ENCODE results near the gene SLC44A5. TPM values are rescaled to one million over a fixed set of nuclear protein-coding genes. Genes with fewer than 3 reads are reported as not detected.
"Not testable (repeated sequence)": the region's sequence is repeated elsewhere in the genome, so short reads cannot be mapped to it uniquely, and the experiment has no call there.

Gene SLC44A5
- total RNA-seq, 4 donors from 2014 or later: 1.1 to 17.7 (median 5.8) TPM

DNA sequence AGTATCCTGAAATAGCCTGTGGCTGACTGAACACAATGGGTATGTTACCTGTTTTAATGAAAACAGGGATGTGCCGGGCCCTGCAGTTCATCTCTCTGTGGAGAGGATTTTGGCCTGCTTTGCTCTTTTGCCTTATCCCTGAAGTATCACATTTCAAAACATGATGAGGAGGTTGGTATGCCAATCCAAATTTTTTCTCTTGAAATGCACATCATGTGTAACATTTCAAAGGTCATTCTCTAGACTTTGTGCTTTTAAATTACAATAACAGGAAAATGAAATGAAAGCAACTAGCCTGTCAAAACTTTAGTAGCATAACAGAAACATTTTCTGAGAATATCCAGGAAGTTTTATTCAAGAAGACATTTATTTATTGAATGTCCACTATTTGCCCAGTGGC is 118.9 kb downstream of the SLC44A5 start:
- H3K27ac ChIP-seq: no peak overlapping the region
- no peaks in the 10 kb centered on the region for H3K9me3 ChIP-seq
- H3K4me3 ChIP-seq: no peak overlapping the region
- no peak for DNase-seq (ENCODE audit: low spot score in 2 of 2)
- no peaks in the 10 kb centered on the region for H3K4me1 ChIP-seq
- TF ChIP-seq POLR2AphosphoS5 (IDR thresholded peaks at IDR 0.05) (no peak), POLR2A (IDR thresholded peaks at IDR 0.05) (no peak), EP300 (IDR thresholded peaks at IDR 0.05) (no peak), CTCF (IDR thresholded peaks at IDR 0.05) (no peak)
- WGBS: 23% methylated on average over 1 of the region's 1 CpG
- H3K36me3 ChIP-seq: no peaks in the 10 kb centered on the region
- H3K27me3 ChIP-seq: no peaks in the 10 kb centered on the region

- no peaks in the 10 kb centered on the region for H3K27me3 ChIP-seq
- no peaks in the 10 kb centered on the region for H3K4me1 ChIP-seq
These were observed 123.5 kb downstream of the SLC44A5 start for GRCh38 chr1:75487399-75487798.

DNA sequence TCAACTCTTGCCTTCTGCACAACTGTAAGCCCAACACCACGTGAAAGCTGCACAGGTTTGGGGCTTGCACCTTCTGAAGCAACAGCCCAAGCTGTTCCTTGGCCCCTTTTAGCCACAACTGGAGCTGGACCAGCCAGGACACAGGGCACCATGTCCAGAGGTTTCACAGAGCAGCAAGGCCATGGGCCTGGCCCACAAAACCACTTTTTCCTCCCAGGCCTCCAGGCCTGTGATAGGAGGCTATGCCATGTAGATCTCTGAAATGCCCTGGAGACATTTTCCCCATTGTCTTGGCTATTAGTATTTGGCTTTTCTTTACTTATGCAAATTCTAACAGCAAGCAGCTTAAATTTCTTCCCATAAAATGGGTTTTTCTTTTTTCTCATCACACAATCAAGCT is 126.1 kb downstream of the SLC44A5 start:
- H3K4me3 ChIP-seq: no peak overlapping the region
- H3K36me3 ChIP-seq: no peaks in the 10 kb centered on the region
- 43% methylated on average over 1 of the region's 1 CpG for WGBS
- TF ChIP-seq CTCF (IDR thresholded peaks at IDR 0.05) (no peak), POLR2A (IDR thresholded peaks at IDR 0.05) (no peak), POLR2AphosphoS5 (IDR thresholded peaks at IDR 0.05) (no peak), EP300 (IDR thresholded peaks at IDR 0.05) (no peak)
- no peaks in the 10 kb centered on the region for H3K27me3 ChIP-seq
- no peaks in the 10 kb centered on the region for H3K9me3 ChIP-seq
- H3K27ac ChIP-seq: no peak overlapping the region
- H3K4me1 ChIP-seq: no peaks in the 10 kb centered on the region
- no peak for DNase-seq (ENCODE audit: low spot score in 2 of 2)

More at GRCh38 chr1:75487399-75487798, 123.5 kb downstream of the SLC44A5 start:
- no peaks in the 10 kb centered on the region for H3K9me3 ChIP-seq
- H3K4me3 ChIP-seq: no peak overlapping the region
- no peaks in the 10 kb centered on the region for H3K36me3 ChIP-seq
- TF ChIP-seq POLR2AphosphoS5 (IDR thresholded peaks at IDR 0.05) (no peak), CTCF (IDR thresholded peaks at IDR 0.05) (no peak), POLR2A (IDR thresholded peaks at IDR 0.05) (no peak), EP300 (IDR thresholded peaks at IDR 0.05) (no peak)
- DNase-seq (ENCODE audit: low spot score in 2 of 2): no peak
- no peak overlapping the region for H3K27ac ChIP-seq
- 71% methylated on average over 4 of the region's 4 CpGs for WGBS

GRCh38 chr1:75482951-75483350 is 128.0 kb downstream of the SLC44A5 start:
- no peak for TF ChIP-seq POLR2A (IDR thresholded peaks at IDR 0.05)
- no peak for TF ChIP-seq CTCF (IDR thresholded peaks at IDR 0.05)
- no peak for TF ChIP-seq POLR2AphosphoS5 (IDR thresholded peaks at IDR 0.05)
- no peak for TF ChIP-seq EP300 (IDR thresholded peaks at IDR 0.05)
- DNase-seq (ENCODE audit: low spot score in 2 of 2): no peak
- Histone ChIP-seq H3K27ac (no peak overlapping the region), H3K4me3 (no peak overlapping the region), H3K27me3 (no peaks in the 10 kb centered on the region), H3K4me1 (no peaks in the 10 kb centered on the region), H3K36me3 (no peaks in the 10 kb centered on the region), H3K9me3 (no peaks in the 10 kb centered on the region)
- WGBS: 56% methylated on average over 2 of the region's 2 CpGs

GRCh38 chr1:75476486-75476885 is 134.4 kb downstream of the SLC44A5 start:
- not testable (repeated sequence) for H3K36me3 ChIP-seq; H3K4me1 ChIP-seq; H3K27ac ChIP-seq; H3K27me3 ChIP-seq; H3K9me3 ChIP-seq; DNase-seq (ENCODE audit: low spot score in 2 of 2); H3K4me3 ChIP-seq
- WGBS: 95% methylated on average over 9 of the region's 12 CpGs

GRCh38 chr1:75475696-75476095 is 135.2 kb downstream of the SLC44A5 start:
- TF ChIP-seq POLR2AphosphoS5 (IDR thresholded peaks at IDR 0.05): no peak
- no peak for TF ChIP-seq POLR2A (IDR thresholded peaks at IDR 0.05)
- no peak for TF ChIP-seq EP300 (IDR thresholded peaks at IDR 0.05)
- no peak for TF ChIP-seq CTCF (IDR thresholded peaks at IDR 0.05)

More at GRCh38 chr1:75475696-75476095, 135.2 kb downstream of the SLC44A5 start:
- H3K4me3 ChIP-seq: no peak overlapping the region
- H3K27me3 ChIP-seq: no peaks in the 10 kb centered on the region
- H3K9me3 ChIP-seq: no peaks in the 10 kb centered on the region
- no peak for DNase-seq (ENCODE audit: low spot score in 2 of 2)
- no peaks in the 10 kb centered on the region for H3K4me1 ChIP-seq
- no peaks in the 10 kb centered on the region for H3K36me3 ChIP-seq
- 94% methylated on average over 4 of the region's 4 CpGs for WGBS
- H3K27ac ChIP-seq: no peak overlapping the region

All from suprapubic skin (tissue), 4 donors.